Activated T-helper 1 cell treated with anti-CD3 and anti-CD28 coated beads, Interleukin-2, amount 50 U/mL, for 16 hours (primary cell): Measurements from ENCODE around the gene GOLGB1.
"Not testable (repeated sequence)": the region's sequence is repeated elsewhere in the genome, so short reads cannot be mapped to it uniquely, and the experiment has no call there.

Experiments
- DNase-seq, 2 donors: peaks; one replicate each; pipeline ENCODE4 v3.0.0-alpha.2; 2020; ENCODE audit warnings: low read depth in 1 of 2, low spot score in 1 of 2

The GOLGB1 gene, protein sequence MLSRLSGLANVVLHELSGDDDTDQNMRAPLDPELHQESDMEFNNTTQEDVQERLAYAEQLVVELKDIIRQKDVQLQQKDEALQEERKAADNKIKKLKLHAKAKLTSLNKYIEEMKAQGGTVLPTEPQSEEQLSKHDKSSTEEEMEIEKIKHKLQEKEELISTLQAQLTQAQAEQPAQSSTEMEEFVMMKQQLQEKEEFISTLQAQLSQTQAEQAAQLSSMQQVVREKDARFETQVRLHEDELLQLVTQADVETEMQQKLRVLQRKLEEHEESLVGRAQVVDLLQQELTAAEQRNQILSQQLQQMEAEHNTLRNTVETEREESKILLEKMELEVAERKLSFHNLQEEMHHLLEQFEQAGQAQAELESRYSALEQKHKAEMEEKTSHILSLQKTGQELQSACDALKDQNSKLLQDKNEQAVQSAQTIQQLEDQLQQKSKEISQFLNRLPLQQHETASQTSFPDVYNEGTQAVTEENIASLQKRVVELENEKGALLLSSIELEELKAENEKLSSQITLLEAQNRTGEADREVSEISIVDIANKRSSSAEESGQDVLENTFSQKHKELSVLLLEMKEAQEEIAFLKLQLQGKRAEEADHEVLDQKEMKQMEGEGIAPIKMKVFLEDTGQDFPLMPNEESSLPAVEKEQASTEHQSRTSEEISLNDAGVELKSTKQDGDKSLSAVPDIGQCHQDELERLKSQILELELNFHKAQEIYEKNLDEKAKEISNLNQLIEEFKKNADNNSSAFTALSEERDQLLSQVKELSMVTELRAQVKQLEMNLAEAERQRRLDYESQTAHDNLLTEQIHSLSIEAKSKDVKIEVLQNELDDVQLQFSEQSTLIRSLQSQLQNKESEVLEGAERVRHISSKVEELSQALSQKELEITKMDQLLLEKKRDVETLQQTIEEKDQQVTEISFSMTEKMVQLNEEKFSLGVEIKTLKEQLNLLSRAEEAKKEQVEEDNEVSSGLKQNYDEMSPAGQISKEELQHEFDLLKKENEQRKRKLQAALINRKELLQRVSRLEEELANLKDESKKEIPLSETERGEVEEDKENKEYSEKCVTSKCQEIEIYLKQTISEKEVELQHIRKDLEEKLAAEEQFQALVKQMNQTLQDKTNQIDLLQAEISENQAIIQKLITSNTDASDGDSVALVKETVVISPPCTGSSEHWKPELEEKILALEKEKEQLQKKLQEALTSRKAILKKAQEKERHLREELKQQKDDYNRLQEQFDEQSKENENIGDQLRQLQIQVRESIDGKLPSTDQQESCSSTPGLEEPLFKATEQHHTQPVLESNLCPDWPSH (N-terminal part only)

DNA sequence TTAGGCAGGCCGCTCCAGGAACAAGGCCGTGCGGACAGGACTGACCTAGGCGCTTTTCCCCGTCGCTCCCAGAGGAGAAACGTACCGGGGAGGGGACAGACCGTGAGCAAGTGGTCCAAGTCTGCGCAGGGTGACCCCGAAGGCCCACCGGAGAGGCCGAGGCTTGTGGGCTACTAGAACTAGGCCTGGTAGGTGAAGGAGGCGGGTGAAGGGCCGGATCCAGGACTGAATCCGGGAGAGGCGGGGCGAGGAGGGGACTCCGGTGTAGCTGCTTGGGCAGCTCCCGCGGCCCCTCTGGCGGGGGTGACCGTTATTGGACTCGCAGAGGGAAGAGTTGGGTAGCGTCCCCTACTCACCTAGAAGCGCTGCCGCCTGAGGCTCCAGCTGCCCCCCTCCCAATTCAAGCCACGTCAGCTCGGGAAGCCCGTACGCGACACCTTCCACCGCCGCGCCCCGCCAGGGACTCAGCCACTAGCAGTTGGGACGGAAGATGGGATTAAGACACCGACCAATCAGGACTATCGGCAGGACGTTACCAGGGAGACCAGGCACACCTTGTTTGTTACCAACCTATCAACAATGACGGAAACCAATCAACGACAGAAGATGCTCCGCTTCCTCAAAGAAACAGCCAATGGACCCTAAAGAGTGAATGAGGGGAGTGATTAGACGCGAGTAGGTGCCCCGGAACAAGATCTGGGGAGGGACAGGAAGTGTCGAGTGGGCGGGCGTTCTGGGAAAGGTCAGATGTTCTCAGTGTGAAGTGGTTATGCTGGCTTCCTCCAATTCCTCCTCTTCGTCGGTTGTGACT, at the start of gene GOLGB1:
GOLGB1 (minus strand) TSS at position 466 of the 811 bp plus-strand sequence. CDS start 18,770 bp downstream, outside the sequence.
- DNase-seq, result peak; percentile 81 to 86

DNA sequence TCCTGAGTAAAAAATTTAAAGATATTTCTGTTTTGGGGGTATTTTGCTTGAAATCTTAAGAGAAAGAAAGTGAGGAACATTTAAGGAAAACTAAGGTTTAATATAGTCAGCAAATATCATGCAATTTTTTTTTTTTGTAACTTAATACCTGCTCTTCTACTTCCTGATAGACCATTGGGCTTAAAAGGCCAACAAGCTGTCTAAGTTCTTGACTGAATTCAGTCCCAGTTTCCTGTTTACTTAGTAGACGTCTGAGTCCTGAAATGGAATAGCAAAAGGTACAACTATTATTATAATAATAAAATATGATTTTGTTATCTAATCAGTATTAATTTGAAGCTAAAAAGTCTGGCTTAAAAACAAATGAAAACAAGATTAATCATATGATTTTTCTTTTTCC, 47.4 kb upstream of the GOLGB1 start:
- no peak for DNase-seq

DNA sequence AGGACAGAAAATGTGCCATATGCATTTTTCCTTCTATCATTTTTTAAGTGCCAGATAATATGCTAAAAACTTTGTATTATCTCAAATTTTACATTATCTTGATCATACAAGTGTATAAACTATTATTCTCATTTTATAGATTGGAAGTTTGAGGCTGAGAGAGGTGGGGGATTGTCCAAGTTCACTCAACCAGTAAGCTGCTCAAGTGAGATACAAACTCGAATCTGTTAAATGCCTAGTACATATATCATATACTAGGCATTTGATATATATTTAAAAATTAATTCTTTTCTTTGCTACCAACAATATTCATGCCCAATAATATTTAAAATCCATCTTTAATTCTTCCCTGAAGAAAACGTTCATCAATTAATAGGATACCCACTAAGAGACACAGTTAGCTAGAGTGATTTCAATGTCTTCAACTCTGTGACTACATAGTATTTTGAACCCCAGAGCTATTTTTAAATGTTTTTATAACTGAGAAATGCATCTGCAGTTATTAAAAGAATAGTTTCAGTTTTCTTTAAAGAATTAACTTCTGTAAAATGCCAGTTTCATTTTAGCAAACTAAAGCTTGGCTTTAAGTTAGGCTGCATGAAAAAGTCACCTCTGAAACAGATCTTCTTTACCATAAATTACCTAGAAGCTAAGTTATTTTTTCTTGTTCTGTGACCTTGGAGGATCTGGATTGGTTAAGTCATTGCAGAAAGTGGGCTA, 44.9 kb upstream of the GOLGB1 start:
- DNase-seq, result no peak

DNA sequence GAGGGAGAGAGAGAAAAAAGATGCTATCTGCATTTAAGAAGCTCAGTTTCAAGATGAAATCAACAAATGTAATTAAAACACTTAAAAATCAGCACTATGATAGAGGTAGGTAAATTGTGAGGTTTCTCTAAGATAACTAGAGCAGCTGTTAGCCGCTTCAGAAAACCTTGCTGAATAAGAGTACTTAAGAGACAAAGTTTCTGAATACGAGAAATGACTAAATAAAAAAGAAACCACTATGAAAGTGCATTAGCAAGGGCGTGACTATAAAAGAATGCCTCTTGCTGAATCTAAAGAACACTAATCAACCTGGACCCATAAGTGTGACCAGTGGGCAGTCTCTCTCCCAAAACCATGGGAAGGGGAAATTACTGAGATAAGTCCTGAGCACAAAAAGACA, 43.5 kb upstream of the GOLGB1 start:
- no peak for DNase-seq

DNA sequence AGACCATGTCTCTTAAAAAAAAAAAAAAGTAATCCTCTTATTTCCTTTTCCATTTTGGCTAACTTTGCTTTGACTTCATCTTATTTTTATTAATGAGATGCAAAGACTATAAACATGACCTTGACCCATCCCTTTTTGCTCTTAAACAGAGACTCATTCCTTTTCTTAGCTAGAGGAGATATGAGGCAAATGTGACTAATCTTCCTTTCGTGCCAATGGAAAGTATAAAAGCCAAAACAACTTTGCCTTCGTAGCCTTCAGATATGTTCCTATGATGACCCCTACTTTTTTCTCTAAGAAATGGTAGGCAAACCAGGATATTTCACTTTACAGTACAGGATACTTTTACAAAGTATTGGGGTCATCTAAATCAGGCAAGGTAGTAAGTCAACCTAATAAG, 36.9 kb upstream of the GOLGB1 start:
- no peak for DNase-seq

DNA sequence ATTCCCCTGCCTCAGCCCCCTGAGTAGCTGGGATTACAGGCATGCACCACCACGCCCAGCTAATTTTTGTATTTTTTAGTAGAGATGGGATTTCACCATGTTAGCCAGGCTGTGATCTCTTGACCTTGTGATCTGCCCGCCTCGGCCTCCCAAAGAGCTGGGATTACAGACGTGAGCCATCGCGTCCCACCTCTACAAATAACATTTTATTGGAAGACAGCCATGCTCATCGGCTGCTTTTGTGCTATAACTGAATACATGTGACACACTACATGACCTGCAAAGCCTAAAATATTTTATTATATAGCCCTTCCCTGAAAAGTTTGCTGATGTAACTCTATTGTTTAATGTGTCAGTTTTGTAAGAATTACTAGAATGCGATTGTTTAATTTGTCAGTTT, 33.2 kb upstream of the GOLGB1 start:
- DNase-seq, result not testable (repeated sequence)

DNA sequence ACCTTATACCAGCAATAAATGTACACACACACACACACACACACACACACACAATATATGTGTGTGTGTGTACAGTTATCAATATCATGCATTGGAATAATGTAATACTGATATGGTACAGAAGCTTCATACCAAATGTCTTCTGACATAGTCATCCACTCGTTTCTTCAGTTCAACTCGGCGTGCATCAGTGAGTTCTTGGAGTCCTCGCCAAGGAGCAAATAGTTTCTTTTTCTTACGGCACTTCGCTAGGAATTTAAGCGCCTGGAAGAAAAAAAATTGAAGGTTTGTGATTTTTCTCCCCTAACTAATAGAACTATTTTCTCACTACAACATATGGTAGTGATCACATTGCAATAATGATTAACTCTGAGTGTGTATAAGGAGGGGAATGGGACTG, 32.1 kb upstream of the GOLGB1 start:
- no peak for DNase-seq

DNA sequence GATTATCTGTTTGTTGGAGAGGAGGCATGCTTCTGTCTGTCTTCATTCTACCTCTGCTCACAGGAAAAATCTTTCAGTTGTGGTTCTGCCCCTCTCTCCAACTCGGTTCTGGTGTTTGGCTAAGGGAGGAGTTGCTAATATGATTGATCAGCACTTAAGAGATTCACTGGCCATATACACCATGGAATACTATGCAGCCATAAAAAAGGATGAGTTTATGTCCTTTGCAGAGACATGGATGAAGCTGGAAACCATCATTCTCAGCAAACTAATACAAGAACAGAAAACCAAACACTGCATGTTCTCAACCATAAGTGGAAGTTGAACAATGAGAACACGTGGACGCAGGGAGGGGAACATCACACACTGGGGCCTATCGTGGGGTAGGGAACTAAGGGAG, 25.6 kb upstream of the GOLGB1 start:
- not testable (repeated sequence) for DNase-seq

DNA sequence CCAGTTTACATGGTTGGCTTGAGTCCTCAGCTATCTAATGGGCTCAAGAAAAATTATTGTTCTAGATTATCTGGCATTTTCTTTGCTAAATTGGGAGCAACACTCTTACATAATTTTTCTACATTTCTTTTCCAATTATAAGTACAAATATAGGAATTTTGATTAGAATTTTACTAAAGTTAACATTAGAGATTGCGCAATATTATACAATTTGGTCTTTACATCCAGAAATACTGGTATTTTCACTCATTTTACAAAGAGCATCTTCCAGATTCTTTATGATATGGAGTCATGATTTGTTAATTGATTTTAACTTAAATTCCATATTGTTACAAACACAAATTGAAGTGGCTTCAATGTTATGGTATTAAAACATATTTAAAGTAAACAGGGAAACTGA, 19.7 kb upstream of the GOLGB1 start:
- no peak for DNase-seq

DNA sequence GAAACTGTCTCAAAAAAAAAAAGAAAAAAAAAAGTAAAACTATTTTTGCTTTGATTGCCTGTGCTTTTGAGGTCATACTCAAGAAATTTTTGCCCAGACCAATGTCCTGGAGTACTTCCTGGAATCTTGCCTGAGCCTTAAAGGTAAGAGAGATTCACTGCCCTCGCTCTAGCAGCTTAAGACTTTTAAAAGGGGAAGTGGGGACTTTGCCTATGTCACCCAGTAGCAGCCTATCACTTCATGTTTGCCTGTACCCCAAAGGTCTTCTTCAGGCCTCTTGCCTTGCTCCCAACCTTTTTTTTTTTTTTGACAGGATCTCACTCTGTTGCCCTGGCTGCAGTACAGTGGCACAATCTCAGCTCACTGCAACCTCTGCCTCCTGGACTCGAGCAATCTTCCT, 18.9 kb upstream of the GOLGB1 start:
- no peak for DNase-seq

DNA sequence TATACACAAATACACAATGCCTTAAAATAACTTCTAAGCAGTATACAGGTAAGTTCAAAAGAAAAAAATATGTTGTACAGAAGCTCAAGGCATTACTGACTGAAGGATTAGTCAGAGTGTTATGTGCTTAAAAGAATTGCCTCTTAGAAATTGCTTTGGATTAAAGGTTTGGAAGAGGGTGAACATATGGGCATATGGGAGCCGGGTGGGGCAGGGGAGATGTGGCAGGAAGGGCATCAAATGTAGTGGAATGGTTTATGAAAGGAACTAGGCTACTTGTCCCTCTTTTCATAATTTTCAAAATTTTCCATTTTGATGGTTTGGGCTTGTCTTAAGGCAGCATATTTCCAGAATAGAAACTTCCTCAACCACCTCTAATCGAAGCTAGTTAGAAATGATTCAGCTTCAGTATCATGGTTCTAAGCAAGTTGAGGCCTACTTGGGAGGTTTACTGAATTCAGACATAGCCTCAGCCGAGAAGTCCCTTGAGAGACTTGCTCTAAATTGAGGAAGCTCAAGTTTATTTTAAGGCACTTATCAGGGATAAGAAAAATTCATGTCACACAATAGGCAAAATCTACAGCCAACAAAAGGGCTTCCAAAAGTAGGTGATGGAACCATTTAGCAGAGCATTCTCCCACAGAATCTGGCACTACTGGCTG, 10.1 kb upstream of the GOLGB1 start:
- no peak for DNase-seq

DNA sequence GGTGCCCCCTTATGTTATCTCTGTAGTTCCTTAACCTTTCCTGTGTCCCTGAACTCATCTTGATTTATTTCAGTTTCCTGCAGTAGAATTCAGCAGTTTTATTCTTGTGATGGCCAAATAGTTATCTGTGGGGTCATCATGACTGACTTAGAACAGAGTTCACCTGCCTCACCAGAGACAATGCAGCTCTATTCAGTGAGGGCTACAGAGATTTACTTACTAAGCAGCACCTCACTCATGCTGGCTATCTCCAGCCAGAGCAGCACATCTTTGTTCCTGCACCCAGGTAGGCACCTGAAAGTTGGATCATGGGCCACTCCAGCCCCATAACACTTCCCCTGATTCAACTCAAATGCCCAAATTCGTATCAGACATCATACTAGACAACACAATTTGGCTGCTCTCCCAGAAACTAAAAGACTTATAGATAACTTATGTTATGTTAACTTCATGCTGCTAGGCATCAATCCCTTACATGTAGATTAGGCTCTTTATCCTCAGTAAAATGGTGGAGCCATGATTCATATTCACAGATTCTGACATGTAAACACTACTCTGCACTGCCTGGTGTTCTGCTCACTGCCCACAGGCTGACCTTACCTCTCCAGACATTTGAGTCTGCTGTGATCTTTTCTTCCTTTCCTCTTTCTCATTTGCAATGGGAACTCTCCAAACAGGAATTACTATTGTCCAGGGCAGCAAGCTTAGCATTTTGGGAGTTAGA, 9.3 kb upstream of the GOLGB1 start:
- no peak for DNase-seq

DNA sequence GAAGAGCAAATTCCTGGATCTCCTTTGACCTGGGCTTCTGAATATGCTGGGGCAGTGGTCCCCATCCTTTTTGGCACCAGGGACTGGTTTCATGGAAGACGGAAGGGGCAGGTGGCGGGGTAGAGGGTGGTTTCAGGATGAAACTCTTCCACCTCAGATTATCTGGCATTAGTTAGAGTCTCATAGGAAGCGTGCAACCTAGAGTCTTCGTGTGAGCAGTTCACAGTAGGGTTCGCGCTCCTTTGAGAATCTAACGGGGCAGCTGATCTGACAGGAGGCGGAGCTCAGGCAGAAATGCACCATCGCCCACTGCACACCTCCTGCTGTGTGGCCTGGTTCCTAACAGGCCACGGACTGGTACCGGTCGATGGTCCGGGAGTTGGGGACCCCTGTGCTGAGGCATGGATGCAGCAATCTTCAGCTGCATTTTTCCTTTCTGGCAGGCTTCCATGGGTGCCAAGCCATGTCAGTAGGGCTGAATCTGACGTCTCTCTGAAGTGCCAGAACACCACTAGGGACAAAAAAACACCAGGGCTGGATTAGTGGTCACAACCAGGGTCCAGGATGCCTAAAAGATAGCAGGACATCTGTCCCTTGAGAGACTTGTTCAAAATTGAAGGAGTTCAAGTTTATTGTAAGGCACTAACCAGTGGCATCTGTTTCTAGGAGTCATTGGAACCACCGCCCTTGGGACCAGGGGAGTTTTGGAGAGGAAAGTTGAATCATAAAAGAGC, 8.4 kb upstream of the GOLGB1 start:
- no peak for DNase-seq

DNA sequence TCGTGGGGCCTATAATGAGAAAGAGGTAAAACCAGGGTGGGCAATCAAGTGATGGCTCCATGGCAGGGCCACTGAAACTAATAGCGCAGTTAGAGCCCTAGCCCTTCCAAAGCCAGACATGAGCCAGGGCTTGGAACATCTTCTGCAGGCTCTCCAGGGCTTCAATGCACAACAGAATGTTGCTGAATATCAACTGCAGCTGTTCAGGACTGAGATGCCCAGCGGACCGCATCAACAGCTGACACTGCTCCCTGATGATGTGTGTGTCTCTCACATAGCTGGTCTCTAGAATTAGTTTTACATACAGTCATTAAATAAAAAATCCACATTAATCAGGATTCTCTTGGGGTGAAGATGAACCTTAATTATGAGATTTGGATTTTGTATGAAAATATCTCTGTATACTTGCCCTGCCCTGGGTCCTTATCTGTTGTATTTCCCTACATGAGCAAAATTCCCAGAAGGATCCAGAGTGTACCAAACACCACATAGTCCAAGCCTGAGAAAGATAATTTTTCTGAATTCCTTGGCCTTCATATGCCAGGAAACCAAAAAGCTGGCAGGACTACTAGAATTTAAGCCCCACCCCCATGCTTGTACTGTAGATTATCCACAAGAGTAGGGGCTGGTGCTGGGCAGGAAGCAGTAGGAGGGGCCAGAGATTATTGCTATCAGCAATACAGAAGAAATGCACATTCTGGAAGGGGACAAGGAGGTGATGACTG, 7.7 kb upstream of the GOLGB1 start:
- no peak for DNase-seq

DNA sequence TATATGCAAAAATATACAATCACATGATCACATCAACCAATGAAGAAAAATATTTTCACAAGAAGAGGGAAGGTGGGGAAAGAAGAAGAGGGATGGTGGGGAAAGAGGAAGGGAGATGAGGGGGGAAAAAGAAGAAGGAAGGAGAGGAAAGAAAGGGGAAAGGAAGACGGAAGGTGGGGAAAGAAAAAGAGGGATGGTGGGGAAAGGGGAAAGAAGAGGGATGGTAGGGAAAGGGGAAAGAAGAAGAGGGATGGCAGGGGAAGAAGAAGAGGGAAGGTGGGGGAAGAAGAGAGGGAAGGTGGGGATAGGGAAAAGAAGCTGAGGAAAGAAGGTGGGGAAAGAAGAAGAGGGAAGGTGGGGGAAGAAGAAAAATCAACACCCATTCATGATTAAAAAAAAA, 3.2 kb upstream of the GOLGB1 start:
- no peak for DNase-seq

DNA sequence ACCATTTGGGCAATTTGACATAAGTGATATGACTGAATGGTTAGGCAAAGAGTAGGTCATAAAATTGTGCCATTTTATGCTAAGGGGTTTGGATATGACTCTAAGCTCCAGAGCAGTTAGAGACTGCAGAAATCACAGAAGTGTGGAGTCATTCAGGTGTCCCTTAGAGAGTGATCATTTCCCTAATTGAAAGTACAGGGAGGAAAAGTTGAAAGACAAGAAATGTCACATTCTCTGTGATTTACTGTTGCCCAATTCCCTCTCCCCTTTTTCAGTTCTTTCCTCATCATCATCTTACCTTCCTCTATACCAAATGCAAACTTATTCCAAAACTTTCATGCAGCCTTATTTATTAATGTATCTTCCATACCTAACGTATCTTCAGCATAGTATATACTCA, 2.7 kb upstream of the GOLGB1 start:
- no peak for DNase-seq

DNA sequence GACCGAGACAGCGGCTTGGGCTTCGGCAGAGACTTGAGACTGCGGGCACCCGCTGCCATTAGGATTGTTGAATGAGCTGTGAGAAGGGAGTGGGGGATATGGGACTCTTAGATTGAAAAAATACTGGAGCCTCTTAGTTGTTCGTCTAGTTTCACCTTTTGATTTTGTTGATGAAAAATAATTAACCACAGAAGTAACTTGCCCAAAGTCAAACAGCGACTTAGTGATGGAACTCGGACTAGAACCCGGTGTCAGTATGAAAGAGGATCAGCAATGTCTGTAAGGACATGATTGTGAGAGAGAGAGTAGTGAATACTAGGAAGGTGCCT, 510 bp upstream of the GOLGB1 start:
- DNase-seq, result no peak
